Stimulated activated CD4-positive, alpha-beta T cell treated with anti-CD3 and anti-CD28 coated beads, Interleukin-4, amount 100 ng/mL, for 1 hour (primary cell): ENCODE results near the gene PUS1.

Source experiments
- DNase-seq: peaks from one replicate; pipeline ENCODE4 v3.0.0-alpha.2; 2020

Gene PUS1

DNA sequence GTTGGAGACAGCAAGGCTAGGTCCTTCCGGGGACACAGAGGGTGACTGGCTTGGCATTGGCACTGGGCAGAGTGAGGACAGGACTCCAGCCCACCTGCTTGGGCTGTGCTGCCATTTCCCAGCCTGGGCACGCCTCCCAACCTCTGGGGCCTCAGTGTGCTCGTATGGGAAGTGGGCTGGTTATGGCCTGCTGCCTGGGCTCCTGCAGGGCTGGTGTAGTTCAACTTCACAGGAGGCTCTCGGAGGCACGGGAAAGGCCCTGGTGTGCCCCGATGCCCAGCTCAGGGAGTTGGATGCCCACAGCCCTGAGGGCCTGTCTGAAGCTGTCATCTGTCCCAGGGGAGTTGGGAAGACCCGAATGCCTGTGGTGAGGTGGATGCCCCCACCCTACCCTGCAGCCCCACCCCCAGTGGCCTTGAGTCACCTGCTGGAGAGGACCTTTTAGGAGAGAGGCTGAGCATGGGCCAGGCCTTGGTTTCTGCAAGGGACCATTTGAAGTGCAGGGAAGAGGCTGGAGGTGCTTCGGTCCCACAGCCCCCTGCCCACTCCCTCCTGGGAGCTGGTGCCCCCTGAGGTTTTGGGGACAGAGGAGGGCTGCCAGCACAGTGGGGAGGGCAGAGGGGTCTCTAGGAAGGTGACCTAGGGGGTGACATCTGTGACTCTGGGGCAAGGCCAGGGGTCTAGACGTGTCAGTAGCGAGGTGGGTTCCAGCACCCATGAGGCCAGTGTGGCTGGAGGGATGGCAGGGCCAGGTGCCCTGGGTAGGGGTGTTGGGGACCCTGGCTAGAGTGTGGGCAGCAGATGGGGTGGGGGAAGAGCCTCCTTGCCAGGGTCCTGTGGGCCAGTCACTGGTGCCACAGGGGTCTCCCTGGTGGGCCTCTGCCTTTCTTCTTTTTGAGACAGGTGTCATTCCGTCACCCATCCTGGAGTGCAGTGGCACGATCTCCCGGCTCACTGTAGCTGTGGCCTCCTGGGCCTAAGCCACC is 25.5 kb upstream of the PUS1 start:
- DNase-seq: no peak

DNA sequence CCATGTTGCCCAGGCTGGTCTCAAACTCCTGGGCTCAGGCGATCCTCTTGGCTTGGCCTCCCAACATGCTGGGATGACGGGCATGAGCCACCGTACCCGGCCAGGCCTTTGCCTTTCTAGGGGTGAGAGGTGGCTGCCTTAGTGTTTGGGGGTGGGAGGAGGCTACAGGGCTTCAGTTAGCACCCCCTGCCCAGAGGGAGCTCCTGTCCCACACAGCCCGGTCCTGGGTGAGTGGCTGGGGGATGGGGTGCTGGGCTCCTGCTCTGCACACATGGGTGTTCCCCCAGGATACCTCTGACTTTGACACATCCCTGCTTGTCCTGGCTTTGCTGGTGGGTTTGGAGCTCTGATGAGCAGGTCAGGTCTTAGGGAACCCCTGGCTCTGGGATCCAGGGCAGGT is 24.7 kb upstream of the PUS1 start:
- DNase-seq: no peak

DNA sequence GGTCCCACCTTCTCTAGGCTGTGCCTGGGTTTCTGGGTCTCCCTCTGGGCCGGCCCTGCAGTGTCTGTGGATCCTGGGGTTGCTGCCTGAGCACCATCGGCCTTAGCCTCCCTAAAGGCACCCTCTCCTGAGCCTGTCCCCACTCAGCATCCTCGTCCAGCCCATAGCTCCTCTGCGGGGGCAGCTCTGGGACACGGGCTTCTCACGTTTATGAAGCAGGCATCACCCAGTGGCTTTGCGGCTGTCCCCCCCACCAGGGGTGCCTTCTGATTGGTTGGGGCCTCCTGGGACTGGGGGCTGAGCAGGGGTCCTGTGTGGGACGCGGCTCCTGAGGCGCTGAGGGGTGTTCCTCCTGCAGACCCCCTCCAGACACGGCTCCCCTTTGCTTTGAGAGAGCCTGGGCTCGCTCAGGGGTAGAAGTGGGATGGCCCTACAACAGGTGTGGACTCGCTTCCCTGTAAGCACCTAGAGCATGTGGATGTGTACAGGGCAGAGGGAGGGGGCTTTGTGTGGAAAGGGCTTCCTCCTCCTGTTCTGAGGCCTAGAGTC is 23.9 kb upstream of the PUS1 start:
- DNase-seq: no peak

DNA sequence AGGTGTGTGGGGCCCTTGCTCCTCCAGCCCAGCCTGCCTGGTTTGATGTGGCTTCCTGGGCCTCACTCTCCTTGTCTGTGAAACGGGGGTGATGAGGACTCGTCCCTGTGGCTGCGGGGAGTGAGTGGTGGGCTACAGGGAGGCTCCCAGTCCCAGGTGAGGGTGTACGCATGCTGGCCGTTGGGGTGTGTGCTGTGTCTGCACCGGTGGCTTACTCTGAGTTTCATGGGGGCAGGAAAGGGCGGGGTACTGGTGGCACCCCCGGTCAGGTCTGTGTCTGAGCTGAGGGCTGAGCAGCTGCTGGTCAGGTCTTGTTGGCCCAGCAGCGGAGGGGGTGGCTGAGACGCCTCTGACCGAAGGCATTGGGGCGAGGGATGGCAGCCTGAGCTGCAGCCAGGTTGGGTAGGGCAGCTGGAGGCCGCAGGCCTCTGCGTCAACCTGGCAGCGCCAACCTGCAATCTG is 23.4 kb upstream of the PUS1 start:
- no peak for DNase-seq

DNA sequence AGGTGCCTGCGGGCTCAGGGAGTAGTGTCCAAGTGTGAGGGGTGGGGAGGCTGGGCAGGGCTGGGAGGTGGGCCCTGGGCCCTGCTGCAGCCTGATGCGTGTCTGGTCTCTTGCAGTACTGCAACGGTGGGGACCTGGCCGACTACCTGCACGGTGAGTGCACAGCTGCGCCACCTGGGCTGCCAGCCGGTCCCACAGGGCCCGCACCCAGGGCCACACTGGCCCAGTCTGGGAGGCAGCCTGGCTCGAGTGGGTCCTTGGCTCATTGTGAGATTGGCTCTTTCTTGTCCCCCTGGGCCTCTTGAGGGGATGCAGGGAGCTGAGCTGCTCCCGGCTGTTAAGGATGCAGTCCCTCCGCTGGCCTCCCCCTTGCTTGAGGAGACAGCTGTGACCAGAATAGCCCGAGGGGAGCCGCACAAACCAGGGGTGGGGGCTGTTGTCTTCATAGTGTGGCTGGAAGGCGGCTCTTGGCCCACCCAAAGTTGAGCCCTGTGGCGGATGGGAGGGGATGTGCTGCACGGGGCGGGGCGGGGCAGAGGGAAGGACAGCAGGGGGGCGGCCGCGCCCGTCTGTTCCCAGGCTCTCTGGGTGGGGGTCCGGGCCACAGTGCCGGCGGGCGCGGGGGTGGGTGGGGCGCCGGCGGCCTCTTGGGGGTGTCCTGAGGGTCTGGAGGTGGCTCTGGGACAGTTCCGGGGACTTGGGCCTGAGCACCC is 21.5 kb upstream of the PUS1 start:
- no peak for DNase-seq

GRCh38 chr12:131908092-131909080 is 20.7 kb upstream of the PUS1 start:
- no peak for DNase-seq

DNA sequence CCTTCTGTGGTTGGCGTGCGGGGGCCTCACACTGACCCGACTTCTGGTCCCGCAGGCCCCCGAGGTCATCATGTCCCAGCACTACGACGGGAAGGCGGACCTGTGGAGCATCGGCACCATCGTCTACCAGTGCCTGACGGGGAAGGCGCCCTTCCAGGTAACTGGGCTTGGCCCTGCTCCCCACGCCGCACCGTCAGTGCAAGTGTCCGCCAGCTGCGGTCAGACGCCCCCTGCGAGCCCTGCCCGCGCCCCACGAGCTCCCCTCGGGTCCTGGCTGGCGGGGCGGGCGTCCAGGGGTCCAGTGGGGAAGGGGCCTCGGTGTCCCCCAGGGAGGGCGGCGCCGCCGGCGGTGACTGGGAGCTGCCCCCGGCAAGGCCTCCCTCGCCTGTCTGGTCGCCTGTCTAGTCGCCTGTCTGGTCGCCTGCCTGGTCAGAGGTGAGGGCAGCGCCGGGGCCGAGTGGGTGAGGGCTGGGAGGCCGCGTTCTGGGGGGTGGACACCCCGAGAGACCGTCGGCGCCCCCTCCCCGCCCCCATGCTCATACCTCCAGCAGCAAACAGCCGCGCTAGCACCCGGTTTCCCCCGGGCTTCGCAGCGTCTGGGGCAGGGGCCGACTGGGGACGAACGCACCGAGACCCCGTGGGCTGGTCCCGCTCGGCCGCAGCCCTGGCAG is 19.9 kb upstream of the PUS1 start:
- no peak for DNase-seq

DNA sequence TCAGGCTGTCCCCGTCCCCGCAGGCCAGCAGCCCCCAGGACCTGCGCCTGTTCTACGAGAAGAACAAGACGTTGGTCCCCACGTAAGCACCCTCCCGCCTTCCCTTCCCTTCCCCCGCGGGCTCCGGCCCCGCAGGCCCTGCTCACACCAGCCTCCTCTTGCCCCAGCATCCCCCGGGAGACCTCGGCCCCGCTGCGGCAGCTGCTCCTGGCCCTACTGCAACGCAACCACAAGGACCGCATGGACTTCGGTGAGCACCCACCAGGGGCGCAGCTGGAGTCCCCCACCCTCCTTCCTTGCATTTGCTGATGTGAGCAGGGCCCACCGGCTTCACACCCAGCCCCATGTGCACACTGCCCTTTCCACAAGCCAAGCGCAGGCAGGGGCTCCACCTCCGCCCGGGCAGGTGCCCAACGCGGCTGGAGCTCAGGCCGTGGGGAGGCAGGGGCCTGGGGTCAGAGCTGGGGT is 19.3 kb upstream of the PUS1 start:
- no peak for DNase-seq

DNA sequence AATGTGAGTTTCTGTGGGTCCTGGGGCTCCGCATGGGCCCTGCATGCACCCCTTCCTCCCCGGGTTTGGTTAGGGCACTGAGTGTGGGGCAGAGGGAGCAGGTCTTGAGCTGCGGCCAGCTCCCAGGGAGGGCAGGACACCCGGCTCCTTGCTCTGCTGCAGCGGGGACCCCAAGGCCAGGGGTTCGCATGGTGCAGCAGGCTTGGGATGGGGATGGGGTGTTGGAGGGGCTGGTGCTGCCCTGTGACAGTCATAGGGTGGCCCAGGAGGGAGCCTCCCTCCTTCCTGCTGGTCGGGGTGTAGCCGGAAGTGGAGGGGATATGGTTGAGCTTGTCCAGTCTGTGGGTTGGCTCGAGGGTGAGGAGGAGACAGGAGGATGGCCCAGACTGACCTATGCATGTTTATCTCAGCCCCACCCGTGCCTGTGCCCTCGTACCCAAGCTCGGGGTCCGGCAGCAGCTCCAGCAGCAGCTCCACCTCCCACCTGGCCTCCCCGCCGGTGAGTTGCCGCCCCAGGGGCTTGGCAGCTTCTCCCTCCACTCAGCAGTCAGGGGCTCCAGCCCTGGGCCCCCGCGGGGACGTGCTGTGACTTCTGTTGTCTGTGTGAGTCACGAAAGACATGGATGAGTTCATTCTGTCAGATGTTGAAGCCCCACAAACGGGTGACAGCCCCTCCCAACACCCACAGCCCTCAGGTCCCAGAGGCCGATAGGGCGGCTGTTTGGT is 18.6 kb upstream of the PUS1 start:
- DNase-seq: no peak

GRCh38 chr12:131911028-131911650 is 17.9 kb upstream of the PUS1 start:
- DNase-seq: no peak

- no peak for DNase-seq
These were observed 17.1 kb upstream of the PUS1 start for GRCh38 chr12:131911851-131912477.

DNA sequence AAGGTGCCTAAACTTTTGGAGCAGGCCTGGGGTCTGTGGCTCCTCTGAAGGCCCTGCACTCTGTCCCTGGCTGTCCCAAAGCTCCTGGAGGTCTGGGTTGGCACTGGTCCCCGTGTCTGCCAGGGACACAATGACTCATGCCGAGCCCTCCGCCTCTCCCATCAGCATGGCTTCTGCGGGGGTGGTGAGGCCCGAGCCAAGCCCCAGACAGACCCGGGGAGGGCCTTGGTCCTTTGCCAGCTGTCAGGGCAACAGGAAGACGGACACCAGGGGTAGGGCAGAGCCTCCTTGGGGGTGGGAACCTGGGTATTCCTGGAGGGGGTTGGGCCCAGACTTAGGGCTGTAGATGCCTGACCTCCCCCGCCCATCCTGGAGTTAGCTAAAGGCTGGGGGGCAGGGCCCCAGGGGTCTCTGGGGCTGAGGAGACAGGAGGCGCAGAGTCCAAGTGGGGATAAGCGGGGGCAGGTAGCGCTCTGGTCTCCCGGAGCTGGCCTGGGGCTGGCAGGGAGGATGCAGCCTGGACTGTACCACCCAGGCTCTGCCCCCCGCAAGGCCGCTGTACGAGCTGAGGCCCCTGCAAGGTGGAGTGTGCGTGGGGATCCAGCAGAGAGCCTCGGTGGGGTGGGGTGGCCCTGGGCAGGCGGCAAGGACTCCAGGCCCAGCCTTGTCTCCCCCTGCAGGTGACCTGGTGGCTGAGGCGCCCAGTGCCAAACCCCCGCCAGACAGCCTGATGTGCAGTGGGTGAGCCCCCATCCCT is 16.4 kb upstream of the PUS1 start:
- DNase-seq: no peak

DNA sequence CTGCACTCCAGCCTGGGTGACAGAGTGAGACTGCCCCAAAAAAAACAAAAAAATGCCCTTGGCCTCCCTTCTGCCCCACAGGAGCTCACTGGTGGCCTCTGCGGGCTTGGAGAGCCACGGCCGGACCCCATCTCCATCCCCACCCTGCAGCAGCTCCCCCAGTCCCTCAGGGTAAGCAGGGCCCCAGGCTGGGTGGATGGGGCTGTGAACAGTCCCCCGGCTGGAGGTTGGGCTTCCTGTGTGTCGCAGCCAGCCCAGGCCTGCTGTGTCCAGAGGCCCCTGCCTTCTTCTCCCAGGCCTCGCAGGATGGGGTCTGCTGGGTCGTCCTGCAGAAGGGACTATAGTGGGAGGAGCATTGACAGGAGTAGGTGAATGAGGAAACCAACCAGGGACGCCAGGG is 15.4 kb upstream of the PUS1 start:
- no peak for DNase-seq

DNA sequence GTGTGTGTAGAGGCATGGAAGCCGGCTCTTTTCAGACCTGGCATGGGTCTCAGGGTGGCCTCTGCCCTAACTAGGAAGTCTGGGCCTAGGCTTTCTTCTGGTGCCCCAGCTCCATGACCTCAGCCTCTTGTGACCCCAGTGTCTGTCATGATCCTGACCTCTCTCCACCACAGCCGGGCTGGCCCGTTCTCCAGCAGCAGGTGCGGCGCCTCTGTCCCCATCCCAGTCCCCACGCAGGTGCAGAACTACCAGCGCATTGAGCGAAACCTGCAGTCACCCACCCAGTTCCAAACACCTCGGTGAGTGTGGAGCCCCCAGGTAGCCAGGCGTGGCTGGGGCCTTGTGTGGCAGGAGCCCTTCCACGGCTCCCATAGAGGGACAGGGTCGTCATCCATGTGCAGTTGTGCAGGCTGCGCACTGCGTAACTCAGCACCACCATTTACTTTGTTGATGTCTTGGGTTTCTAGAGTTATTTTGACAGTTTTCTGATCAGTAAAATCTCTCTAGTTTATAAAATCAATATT is 14.8 kb upstream of the PUS1 start:
- DNase-seq: no peak

GRCh38 chr12:131915000-131915689 is 13.9 kb upstream of the PUS1 start:
- no peak for DNase-seq

DNA sequence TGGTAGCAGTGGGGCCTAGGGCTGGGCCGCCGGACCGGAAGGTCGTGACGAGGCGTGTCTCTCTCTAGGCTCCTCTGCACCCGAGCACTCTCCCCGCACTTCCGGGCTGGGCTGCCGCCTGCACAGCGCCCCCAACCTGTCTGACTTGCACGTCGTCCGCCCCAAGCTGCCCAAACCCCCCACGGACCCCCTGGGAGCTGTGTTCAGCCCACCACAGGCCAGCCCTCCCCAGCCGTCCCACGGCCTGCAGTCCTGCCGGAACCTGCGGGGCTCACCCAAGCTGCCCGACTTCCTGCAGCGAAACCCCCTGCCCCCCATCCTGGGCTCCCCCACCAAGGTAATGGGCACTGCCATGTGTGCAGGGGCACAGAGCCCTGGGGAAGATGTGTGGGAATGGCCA is 13.3 kb upstream of the PUS1 start:
- no peak for DNase-seq

GRCh38 chr12:131916306-131917138 is 12.6 kb upstream of the PUS1 start:
- DNase-seq: no peak
